ENCODE measurements around the gene H6PD.

DNA sequence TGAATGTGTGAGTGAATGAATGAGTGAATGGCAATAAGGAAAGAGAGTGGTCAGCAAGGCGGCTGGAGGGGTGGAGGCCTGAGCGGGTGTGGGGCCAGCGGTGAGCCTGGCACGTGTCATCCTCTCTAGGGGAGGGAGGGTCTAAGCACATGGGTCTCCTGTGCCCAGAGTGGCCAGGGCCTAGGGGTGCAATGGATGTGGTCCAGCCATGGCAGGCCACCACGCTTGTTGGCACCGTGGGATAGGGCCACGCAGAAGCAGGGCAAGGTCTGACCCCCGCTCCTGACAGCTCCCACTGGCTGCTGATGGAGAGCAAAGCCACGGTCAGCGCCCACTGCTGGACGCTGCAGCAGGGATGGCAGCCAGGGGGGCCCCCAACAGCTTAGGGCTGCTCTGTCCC, 38.6 kb downstream of the H6PD start:
- TF ChIP-seq, protein P1, sequence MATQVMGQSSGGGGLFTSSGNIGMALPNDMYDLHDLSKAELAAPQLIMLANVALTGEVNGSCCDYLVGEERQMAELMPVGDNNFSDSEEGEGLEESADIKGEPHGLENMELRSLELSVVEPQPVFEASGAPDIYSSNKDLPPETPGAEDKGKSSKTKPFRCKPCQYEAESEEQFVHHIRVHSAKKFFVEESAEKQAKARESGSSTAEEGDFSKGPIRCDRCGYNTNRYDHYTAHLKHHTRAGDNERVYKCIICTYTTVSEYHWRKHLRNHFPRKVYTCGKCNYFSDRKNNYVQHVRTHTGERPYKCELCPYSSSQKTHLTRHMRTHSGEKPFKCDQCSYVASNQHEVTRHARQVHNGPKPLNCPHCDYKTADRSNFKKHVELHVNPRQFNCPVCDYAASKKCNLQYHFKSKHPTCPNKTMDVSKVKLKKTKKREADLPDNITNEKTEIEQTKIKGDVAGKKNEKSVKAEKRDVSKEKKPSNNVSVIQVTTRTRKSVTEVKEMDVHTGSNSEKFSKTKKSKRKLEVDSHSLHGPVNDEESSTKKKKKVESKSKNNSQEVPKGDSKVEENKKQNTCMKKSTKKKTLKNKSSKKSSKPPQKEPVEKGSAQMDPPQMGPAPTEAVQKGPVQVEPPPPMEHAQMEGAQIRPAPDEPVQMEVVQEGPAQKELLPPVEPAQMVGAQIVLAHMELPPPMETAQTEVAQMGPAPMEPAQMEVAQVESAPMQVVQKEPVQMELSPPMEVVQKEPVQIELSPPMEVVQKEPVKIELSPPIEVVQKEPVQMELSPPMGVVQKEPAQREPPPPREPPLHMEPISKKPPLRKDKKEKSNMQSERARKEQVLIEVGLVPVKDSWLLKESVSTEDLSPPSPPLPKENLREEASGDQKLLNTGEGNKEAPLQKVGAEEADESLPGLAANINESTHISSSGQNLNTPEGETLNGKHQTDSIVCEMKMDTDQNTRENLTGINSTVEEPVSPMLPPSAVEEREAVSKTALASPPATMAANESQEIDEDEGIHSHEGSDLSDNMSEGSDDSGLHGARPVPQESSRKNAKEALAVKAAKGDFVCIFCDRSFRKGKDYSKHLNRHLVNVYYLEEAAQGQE (IDR thresholded peaks at IDR 0.05; ENCODE audit: low read depth): no peak
- TF ChIP-seq CREB1 (IDR thresholded peaks at IDR 0.05; ENCODE audit: low read depth) (no peak), EP300 (IDR thresholded peaks at IDR 0.05; ENCODE audit: borderline replicate concordance) (no peak), NFIC (IDR thresholded peaks at IDR 0.05) (no peak), TCF12 (IDR thresholded peaks at IDR 0.05; ENCODE audit: low read depth) (no peak), TAF1 (IDR thresholded peaks at IDR 0.05; ENCODE audit: low read depth) (no peak)
- TF ChIP-seq, protein P2, sequence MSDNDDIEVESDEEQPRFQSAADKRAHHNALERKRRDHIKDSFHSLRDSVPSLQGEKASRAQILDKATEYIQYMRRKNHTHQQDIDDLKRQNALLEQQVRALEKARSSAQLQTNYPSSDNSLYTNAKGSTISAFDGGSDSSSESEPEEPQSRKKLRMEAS (IDR thresholded peaks at IDR 0.05): no peak

All from Ishikawa (cell line).